B cell (primary cell): ENCODE measurements around the gene CTDSPL. TPM values are rescaled to one million over a fixed set of nuclear protein-coding genes. Genes with fewer than 3 reads are reported as not detected.

ENCODE experiments used
- ATAC-seq: fragments of 200-7000 bp; cut with Tn5 transposase; one replicate; pipeline ENCODE4 v1.10.0; 2021; ENCODE audit warnings: low read depth, mild to moderate bottlenecking, moderate number of reproducible peaks, moderate library complexity
- CTCF ChIA-PET: fragments of 350-600 bp; sonication (Branson Sonifier 250); formaldehyde crosslinking; loops from one replicate; lab custom pipeline; 2021; ENCODE audit warnings: antibody characterized with exemption, inconsistent platforms; lab: Charles Lee
- POLR2A ChIA-PET: fragments of 350-600 bp; sonication (Branson Sonifier 250); formaldehyde crosslinking; loops from one replicate; lab custom pipeline; 2021; ENCODE audit warnings: antibody characterized with exemption; lab: Charles Lee
- DNase-seq: peaks from one replicate; pipeline ENCODE4 v3.0.0; 2013
- H2AFZ ChIP-seq: 2 replicates; pipeline ENCODE4 v1.6.1; 2012; ENCODE audit warnings: mild to moderate bottlenecking, low read depth, low read length; ENCODE audit not compliant: insufficient read depth, poor library complexity, severe bottlenecking
- H3K27ac ChIP-seq, 2 donors: 1 replicate in 1 of 2; 2 replicates in 1 of 2; pipeline ENCODE4 v1.5.1; 2012 to 2013; ENCODE audit warnings: low read length in 2 of 2, mild to moderate bottlenecking in 2 of 2, moderate library complexity in 1 of 2
- H3K27me3 ChIP-seq, 4 experiments: fragments of 200-600 bp in 1 of 4; sonication (generic) in 1 of 4; replicated peaks in 1 of 4; 1 replicate in 2 of 4; 2 replicates in 2 of 4; pipeline versions ENCODE4 v1.6.1 to v1.7.0; 2013 to 2016; ENCODE audit warnings: low read length in 3 of 4, mild to moderate bottlenecking in 2 of 4, mixed read lengths in 1 of 4, moderate library complexity in 1 of 4; ENCODE audit not compliant: insufficient read depth in 4 of 4, control insufficient read depth in 3 of 4; ENCODE audit errors: control extremely low read depth in 1 of 4
- H3K36me3 ChIP-seq, 2 experiments: replicated peaks in 1 of 2; 1 replicate in 1 of 2; 2 replicates in 1 of 2; pipeline versions ENCODE4 v1.6.1 to v1.7.1; 2013; ENCODE audit warnings: low read length in 1 of 2; ENCODE audit not compliant: insufficient read depth in 2 of 2, control insufficient read depth in 1 of 2; ENCODE audit errors: control extremely low read depth in 1 of 2, extremely low read depth in 1 of 2
- H3K4me1 ChIP-seq, 2 donors: fragments of 200-600 bp in 1 of 2; sonication (generic) in 1 of 2; 1 replicate in 1 of 2; 2 replicates in 1 of 2; pipeline versions ENCODE4 v1.5.1 to v1.6.1; 2013 to 2017; ENCODE audit warnings: low read length in 2 of 2; ENCODE audit not compliant: control insufficient read depth in 2 of 2, insufficient read depth in 2 of 2
- H3K4me2 ChIP-seq: replicated peaks from 2 replicates; pipeline ENCODE3; 2012; ENCODE audit warnings: mild to moderate bottlenecking, low read depth, low read length; ENCODE audit not compliant: poor library complexity, severe bottlenecking
- H3K4me3 ChIP-seq, 5 experiments: fragments of 200-600 bp in 1 of 5; sonication (generic) in 1 of 5; 1 replicate in 3 of 5; 2 replicates in 2 of 5; pipeline versions ENCODE4 v1.5.1 to v1.7.0; 2011 to 2016; ENCODE audit warnings: low read length in 4 of 5, mild to moderate bottlenecking in 4 of 5, low read depth in 2 of 5, control low read depth in 1 of 5, moderate library complexity in 1 of 5; ENCODE audit not compliant: insufficient read depth in 1 of 5; ENCODE audit errors: control extremely low read depth in 1 of 5, extremely low read depth in 1 of 5
- H3K79me2 ChIP-seq: fragments of 200-600 bp; sonication (generic); one replicate; pipeline ENCODE4 v1.6.0; 2016; ENCODE audit warnings: low read length; ENCODE audit not compliant: control insufficient read depth, insufficient read depth
- H3K9ac ChIP-seq: fragments of 200-600 bp; sonication (generic); 2 replicates; pipeline ENCODE4 v1.6.1; 2017; ENCODE audit warnings: mild to moderate bottlenecking, low read length, moderate library complexity
- H3K9me3 ChIP-seq, 3 donors: one replicate each; pipeline versions ENCODE4 v1.6.1 to v1.7.1; 2013; ENCODE audit warnings: low read length in 2 of 3; ENCODE audit not compliant: control insufficient read depth in 2 of 3, insufficient read depth in 1 of 3; ENCODE audit errors: control extremely low read depth in 1 of 3
- H4K20me1 ChIP-seq: 2 replicates; pipeline ENCODE4 v1.6.0; 2012; ENCODE audit warnings: mild to moderate bottlenecking, low read length; ENCODE audit not compliant: insufficient read depth, control insufficient read depth, poor library complexity, severe bottlenecking
- H3K27ac Mint-ChIP-seq: one replicate; pipeline ENCODE4 v1.8.0; 2021; ENCODE audit warnings: mixed read lengths
- H3K27me3 Mint-ChIP-seq: one replicate; pipeline ENCODE4 v1.8.0; 2021; ENCODE audit warnings: mixed read lengths
- H3K4me1 Mint-ChIP-seq: one replicate; pipeline ENCODE4 v1.8.0; 2021; ENCODE audit warnings: mixed read lengths
- H3K4me3 Mint-ChIP-seq: one replicate; pipeline ENCODE4 v1.8.0; 2021; ENCODE audit warnings: mixed read lengths
- H3K9me3 Mint-ChIP-seq: one replicate; pipeline ENCODE4 v1.8.0; 2022; ENCODE audit warnings: mixed read lengths; ENCODE audit not compliant: insufficient read depth
- EZH2 ChIP-seq: IDR thresholded peaks from 2 replicates; pipeline ENCODE4 v1.6.1; 2012; ENCODE audit warnings: borderline replicate concordance, low read depth, mild to moderate bottlenecking, moderate library complexity, low read length; ENCODE audit not compliant: insufficient read depth, poor library complexity, severe bottlenecking
- WGBS: methylation state at CpG from one replicate; pipeline ENCODE4 v1.1.5; 2013; ENCODE audit warnings: missing lambda C conversion rate; ENCODE audit not compliant: insufficient coverage; 5-methylcytosine and 5-hydroxymethylcytosine counted together
- intact Hi-C: fragments of 100-400 bp; cut with micrococcal nuclease; formaldehyde crosslinking; loops from one replicate; pipeline ENCODE4 v1.10.0; 2022
- polyA plus RNA-seq: library from polyadenylated mRNA; depleted of rRNA; stranded (reverse); fragments of >200 nt; gene quantifications from 2 replicates; pipeline ENCODE4 v1.2.3, GENCODE V29; 2012
- total RNA-seq, 2 donors: library from RNA; stranded (reverse); fragments of 120-200 nt in 1 of 2; gene quantifications; 1 replicate in 1 of 2; 2 replicates in 1 of 2; pipeline versions ENCODE4 v1.2.3 to v1.2.4, GENCODE V29; 2013 to 2022
- TF ChIP-seq, protein P1 (sequence below): fragments of 200-600 bp; IDR thresholded peaks from one replicate; pipeline ENCODE4 v1.8.0; 2022; ENCODE audit warnings: antibody characterized with exemption, mild to moderate bottlenecking

Gene CTDSPL
- total and polyA plus RNA-seq, 2 donors (not counting 1 experiment from before 2014, with no cell fraction given): not detected

DNA sequence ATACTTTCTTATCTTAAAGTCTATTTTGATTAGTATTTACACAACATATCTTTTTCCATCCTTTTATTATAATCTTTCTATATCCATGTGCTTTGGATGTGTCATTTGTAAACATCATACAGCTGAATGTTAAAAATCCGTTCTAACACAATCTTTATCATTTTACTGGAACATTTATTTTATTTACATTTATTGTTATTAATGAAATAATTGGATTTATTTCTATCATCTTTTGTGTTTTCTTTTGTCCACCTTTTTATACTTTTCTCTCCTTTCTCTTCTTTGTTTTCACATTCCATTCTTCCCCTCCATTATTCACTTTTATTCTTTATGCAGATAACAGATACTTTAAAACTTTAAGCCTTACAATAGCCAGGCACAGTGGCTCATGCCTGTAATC is 34.7 kb upstream of the CTDSPL start:
- no peaks in the 10 kb centered on the region for H3K9me3 ChIP-seq
- POLR2A ChIA-PET: no interaction called here
- intact Hi-C loops: no loop called here
- no peaks in the 10 kb centered on the region for H4K20me1 ChIP-seq
- no peak overlapping the region for H3K27ac ChIP-seq
- no peak for DNase-seq
- H3K4me1 ChIP-seq: no peaks in the 10 kb centered on the region
- WGBS: no CpG with 5 or more reads among the region's 1 CpG
- no peak overlapping the region for H3K4me2 ChIP-seq
- CTCF ChIA-PET: no interaction called here
- H3K27me3 ChIP-seq: no peaks in the 10 kb centered on the region
- no peaks in the 10 kb centered on the region for H3K36me3 ChIP-seq
- no peak for TF ChIP-seq EZH2
- TF ChIP-seq, protein P1, sequence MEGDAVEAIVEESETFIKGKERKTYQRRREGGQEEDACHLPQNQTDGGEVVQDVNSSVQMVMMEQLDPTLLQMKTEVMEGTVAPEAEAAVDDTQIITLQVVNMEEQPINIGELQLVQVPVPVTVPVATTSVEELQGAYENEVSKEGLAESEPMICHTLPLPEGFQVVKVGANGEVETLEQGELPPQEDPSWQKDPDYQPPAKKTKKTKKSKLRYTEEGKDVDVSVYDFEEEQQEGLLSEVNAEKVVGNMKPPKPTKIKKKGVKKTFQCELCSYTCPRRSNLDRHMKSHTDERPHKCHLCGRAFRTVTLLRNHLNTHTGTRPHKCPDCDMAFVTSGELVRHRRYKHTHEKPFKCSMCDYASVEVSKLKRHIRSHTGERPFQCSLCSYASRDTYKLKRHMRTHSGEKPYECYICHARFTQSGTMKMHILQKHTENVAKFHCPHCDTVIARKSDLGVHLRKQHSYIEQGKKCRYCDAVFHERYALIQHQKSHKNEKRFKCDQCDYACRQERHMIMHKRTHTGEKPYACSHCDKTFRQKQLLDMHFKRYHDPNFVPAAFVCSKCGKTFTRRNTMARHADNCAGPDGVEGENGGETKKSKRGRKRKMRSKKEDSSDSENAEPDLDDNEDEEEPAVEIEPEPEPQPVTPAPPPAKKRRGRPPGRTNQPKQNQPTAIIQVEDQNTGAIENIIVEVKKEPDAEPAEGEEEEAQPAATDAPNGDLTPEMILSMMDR: no peak
- no peak overlapping the region for H3K27ac Mint-ChIP-seq
- H3K4me1 Mint-ChIP-seq: no peaks in the 10 kb centered on the region
- H2AFZ ChIP-seq: no peak overlapping the region
- H3K4me3 ChIP-seq: no peak overlapping the region
- no peak overlapping the region for H3K4me3 Mint-ChIP-seq
- no peaks in the 10 kb centered on the region for H3K79me2 ChIP-seq
- ATAC-seq: no peak
- no peak overlapping the region for H3K9ac ChIP-seq
- H3K27me3 Mint-ChIP-seq: peaks cover 9% of the 10 kb centered on the region
- H3K9me3 Mint-ChIP-seq: no peaks in the 10 kb centered on the region

DNA sequence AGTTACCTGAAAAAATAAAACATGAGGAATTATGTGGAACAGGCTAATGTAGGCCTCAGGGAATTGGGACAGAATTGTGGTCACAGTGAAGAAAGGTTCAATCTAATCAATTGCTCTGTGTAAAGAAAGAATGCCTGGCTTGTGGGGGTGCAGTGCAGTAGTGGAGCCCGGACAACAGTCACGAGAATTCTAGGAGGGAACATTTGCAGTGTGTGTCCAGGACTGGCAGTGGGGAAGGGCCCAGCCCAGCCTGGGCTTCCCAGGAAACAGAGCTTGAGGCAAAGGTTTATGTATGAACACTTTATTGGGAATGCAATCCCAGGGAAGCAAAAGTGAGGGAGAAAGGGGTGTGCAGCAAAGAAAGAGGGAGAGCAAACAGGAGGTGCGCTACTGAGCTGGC is 29.2 kb upstream of the CTDSPL start:
- CTCF ChIA-PET: no interaction called here
- no peak overlapping the region for H3K27ac Mint-ChIP-seq
- 100% methylated on average over 2 of the region's 3 CpGs for WGBS

More for the DNA sequence above, 29.2 kb upstream of the CTDSPL start:
- Histone ChIP-seq H3K79me2 (no peaks in the 10 kb centered on the region), H3K27me3 (no peaks in the 10 kb centered on the region), H3K9me3 (no peaks in the 10 kb centered on the region), H3K4me3 (no peak overlapping the region), H4K20me1 (no peaks in the 10 kb centered on the region), H3K36me3 (no peaks in the 10 kb centered on the region), H3K9ac (no peak overlapping the region), H2AFZ (no peak overlapping the region), H3K27ac (no peak overlapping the region), H3K4me2 (no peak overlapping the region), H3K4me1 (no peaks in the 10 kb centered on the region)
- Mint-ChIP-seq H3K9me3 (no peaks in the 10 kb centered on the region), H3K4me1 (no peaks in the 10 kb centered on the region), H3K27me3 (peaks cover 14% of the 10 kb centered on the region), H3K4me3 (no peak overlapping the region)
- TF ChIP-seq, protein P1: no peak
- no peak for TF ChIP-seq EZH2
- intact Hi-C loops: no loop called here
- ATAC-seq (no peak), DNase-seq (no peak)
- POLR2A ChIA-PET: no interaction called here
